ENCODE measurements around the gene CLDN25. TPM values are rescaled to one million over a fixed set of nuclear protein-coding genes. Genes with fewer than 3 reads are reported as not detected.

Gene CLDN25
- total RNA-seq, 1 experiment from 2014 or later, result not detected

GRCh38 chr11:113773092-113773415, 6.5 kb upstream of the CLDN25 start:
- TF ChIP-seq CBX3 (IDR thresholded peaks at IDR 0.05; ENCODE audit: low read depth) (no peak), EZH2phosphoT487 (IDR thresholded peaks at IDR 0.05; ENCODE audit: borderline replicate concordance) (no peak), SRF (IDR thresholded peaks at IDR 0.05; ENCODE audit: low read depth) (no peak), RAD21 (IDR thresholded peaks at IDR 0.05; ENCODE audit: low read depth) (no peak), FOSL1 (IDR thresholded peaks at IDR 0.05; ENCODE audit: low read depth) (no peak), TCF7L2 (IDR thresholded peaks at IDR 0.05; ENCODE audit: borderline replicate concordance, extremely low read depth, insufficient read depth, insufficient read length) (no peak)
- H3K79me2 ChIP-seq (ENCODE audit: insufficient read depth, low read length), result peaks cover 41% of the 10 kb centered on the region
- H3K4me1 ChIP-seq (ENCODE audit: control insufficient read depth in 1 of 2, insufficient read depth in 2 of 2, low read length in 2 of 2), result peaks cover 4 to 11% of the 10 kb centered on the region in 2 experiments; a peak in 3 of 4 replicates
- H3K9me3 ChIP-seq (ENCODE audit: control insufficient read depth in 1 of 2, insufficient read depth in 1 of 2, low read depth in 1 of 2, low read length in 2 of 2), result no peaks in the 10 kb centered on the region
- ChIA-PET RAD21 (ENCODE audit: low non-redundant PET in 1 of 2, low total read pairs in 2 of 2, uncharacterized antibody in 2 of 2, unreplicated experiment in 2 of 2) (no interaction called here), CTCF (interaction anchor here (0.7 to 1.7 kb wide), 5 partner anchors 9 to 490 kb away, joined by 3 to 5 read pairs (median 3); no protein-coding TSS in a partner anchor), POLR2A (interaction anchor here (0.6 kb wide), 1 partner anchor 456 kb away, joined by 3 read pairs; no protein-coding TSS in a partner anchor)
- H3K4me3 ChIP-seq (replicated peaks in 1 of 2; ENCODE audit: low read depth in 1 of 2, low read length in 2 of 2), result peak overlapping the region; percentile 82 to 89
- peak overlapping the region; percentile 55 for H2AFZ ChIP-seq (ENCODE audit: low read depth, low read length, poor library complexity, severe bottlenecking)
- peaks cover 14% of the 10 kb centered on the region for H3K27me3 ChIP-seq (ENCODE audit: insufficient read depth, low read length)
- H3K9ac ChIP-seq (ENCODE audit: low read length), result peak overlapping the region; percentile 86
- intact Hi-C loops (cut with micrococcal nuclease), result no loop called here
- ATAC-seq, result peak; percentile 46
- H3K27ac ChIP-seq (ENCODE audit: low read depth, low read length), result peak overlapping the region; percentile 59
- no peak for DNase-seq (ENCODE audit: low read depth, low spot score)
- H3K36me3 ChIP-seq (ENCODE audit: control insufficient read depth in 1 of 2, insufficient read depth in 2 of 2, low read length in 2 of 2), result peaks cover 4 to 6% of the 10 kb centered on the region in 2 experiments; a peak in 2 of 4 replicates
- H3K4me2 ChIP-seq (ENCODE audit: low read length), result peak overlapping the region; percentile 73
- H3K9me2 ChIP-seq (ENCODE audit: insufficient read depth), result no peaks in the 10 kb centered on the region
- no peaks in the 10 kb centered on the region for H4K20me1 ChIP-seq (ENCODE audit: insufficient read depth)
- BruUV-seq (replicated peaks), result no TSS peak

DNA sequence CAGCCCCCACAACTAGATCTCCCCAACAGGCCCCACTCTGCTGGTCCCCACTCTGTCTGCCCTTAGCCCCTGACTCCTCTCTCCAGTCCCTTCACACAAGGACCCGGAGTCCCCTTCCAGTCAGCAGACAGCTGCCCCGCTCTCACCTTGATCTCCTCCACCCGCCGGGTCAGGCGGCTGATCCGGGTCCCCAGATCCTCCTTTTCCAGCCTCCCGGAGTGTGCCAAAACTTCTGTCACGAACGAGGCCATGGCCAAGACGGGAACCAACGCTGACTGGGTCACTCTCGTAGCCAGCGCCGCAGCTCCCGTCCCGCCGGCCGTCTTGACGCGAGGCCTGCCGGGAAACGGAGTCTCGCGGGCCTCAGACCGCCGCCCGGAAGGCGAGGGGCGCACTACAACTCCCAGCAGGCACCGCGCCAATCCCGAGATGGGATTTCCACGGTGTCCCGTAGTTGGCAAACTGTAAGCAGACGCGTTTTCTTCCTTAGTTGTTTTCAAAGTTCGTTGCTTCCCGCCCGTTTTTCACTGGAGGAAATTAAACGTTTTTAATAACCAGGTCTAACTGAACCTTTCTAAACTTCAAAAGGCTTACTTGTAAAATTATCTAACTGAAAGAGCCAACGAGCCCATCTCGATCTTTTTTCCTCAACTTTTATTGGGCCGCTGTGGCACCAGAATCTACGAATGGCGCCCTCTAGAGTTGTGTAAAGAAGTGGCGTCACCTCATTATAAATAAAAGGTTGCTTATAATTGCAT, 6.0 kb upstream of the CLDN25 start, which contains the start of gene ZW10:
ZW10 (minus strand) TSS at position 277 of the 758 bp plus-strand sequence; CDS start at position 251, 26 bp downstream.
- peak within 1 kb of the TSS; percentile 86 for H3K9ac ChIP-seq (ENCODE audit: low read length)
- H3K4me2 ChIP-seq (ENCODE audit: low read length), result peak within 1 kb of the TSS; percentile 73
- no TSS peak for BruUV-seq (replicated peaks)
- peak within 1 kb of the TSS; percentile 59 for H3K27ac ChIP-seq (ENCODE audit: low read depth, low read length)
- no peaks in the 10 kb centered on the region for H3K9me3 ChIP-seq (ENCODE audit: control insufficient read depth in 1 of 2, insufficient read depth in 1 of 2, low read depth in 1 of 2, low read length in 2 of 2)
- CTCF ChIA-PET, result interaction anchor here (0.7 to 1.7 kb wide), 5 partner anchors 8 to 489 kb away, joined by 3 to 5 read pairs (median 3); no protein-coding TSS in a partner anchor
- H2AFZ ChIP-seq (ENCODE audit: low read depth, low read length, poor library complexity, severe bottlenecking), result peak within 1 kb of the TSS; percentile 86
- peak within 1 kb of the TSS; percentile 82 to 89 for H3K4me3 ChIP-seq (replicated peaks in 1 of 2; ENCODE audit: low read depth in 1 of 2, low read length in 2 of 2)
- RAD21 ChIA-PET (ENCODE audit: low non-redundant PET in 1 of 2, low total read pairs in 2 of 2, uncharacterized antibody in 2 of 2, unreplicated experiment in 2 of 2), result no interaction called here
- H4K20me1 ChIP-seq (ENCODE audit: insufficient read depth), result no peaks in the 10 kb centered on the region
- H3K36me3 ChIP-seq (ENCODE audit: control insufficient read depth in 1 of 2, insufficient read depth in 2 of 2, low read length in 2 of 2), result peaks cover 0 to 2% of the 10 kb centered on the region in 2 experiments; a peak in 1 of 4 replicates
- intact Hi-C loops (cut with micrococcal nuclease), result no loop called here
- POLR2A ChIA-PET, result interaction anchor here (0.6 kb wide), 1 partner anchor 457 kb away, joined by 3 read pairs; no protein-coding TSS in a partner anchor
- DNase-seq (ENCODE audit: low read depth, low spot score) (peak; percentile 92), ATAC-seq (peak; percentile 99)
- peaks cover 14% of the 10 kb centered on the region for H3K27me3 ChIP-seq (ENCODE audit: insufficient read depth, low read length)
- peaks cover 37% of the 10 kb centered on the region for H3K79me2 ChIP-seq (ENCODE audit: insufficient read depth, low read length)
- peaks cover 4 to 14% of the 10 kb centered on the region in 2 experiments; a peak in 3 of 4 replicates for H3K4me1 ChIP-seq (ENCODE audit: control insufficient read depth in 1 of 2, insufficient read depth in 2 of 2, low read length in 2 of 2)
- H3K9me2 ChIP-seq (ENCODE audit: insufficient read depth), result no peaks in the 10 kb centered on the region
- TF ChIP-seq ATF3 (IDR thresholded peaks at IDR 0.05) (no peak), POLR2A (IDR thresholded peaks at IDR 0.05; ENCODE audit: borderline replicate concordance, extremely low read depth, insufficient read depth, insufficient read length) (peak; percentile 49), RAD21 (IDR thresholded peaks at IDR 0.05; ENCODE audit: low read depth) (peak; percentile 51), ZBTB33 (IDR thresholded peaks at IDR 0.05; ENCODE audit: extremely low read depth, insufficient replicate concordance, low read length) (peak; percentile 94), EZH2phosphoT487 (IDR thresholded peaks at IDR 0.05; ENCODE audit: borderline replicate concordance) (no peak), JUND (IDR thresholded peaks at IDR 0.05) (no peak), SRF (IDR thresholded peaks at IDR 0.05; ENCODE audit: low read depth) (no peak; the same call in 1 of the 2 replicates), YY1 (IDR thresholded peaks at IDR 0.05; ENCODE audit: extremely low read depth, insufficient replicate concordance, low read depth, low read length) (no peak), SP1 (IDR thresholded peaks at IDR 0.05; ENCODE audit: low read depth) (peak; percentile 81)
